ENCODE measurements around the gene ANXA6.
A peak's percentile ranks its signal among the peaks of the same experiment; 100 is the strongest.

The ANXA6 gene

GRCh38 chr5:151154931-151155774 is 2.4 kb downstream of the ANXA6 start:
- DNase-seq (ENCODE audit: low read depth in 2 of 2, low spot score in 1 of 2) = no peak

GRCh38 chr5:151153766-151154272 is 3.8 kb downstream of the ANXA6 start:
- no peak for DNase-seq (ENCODE audit: low read depth in 2 of 2, low spot score in 1 of 2)

DNA sequence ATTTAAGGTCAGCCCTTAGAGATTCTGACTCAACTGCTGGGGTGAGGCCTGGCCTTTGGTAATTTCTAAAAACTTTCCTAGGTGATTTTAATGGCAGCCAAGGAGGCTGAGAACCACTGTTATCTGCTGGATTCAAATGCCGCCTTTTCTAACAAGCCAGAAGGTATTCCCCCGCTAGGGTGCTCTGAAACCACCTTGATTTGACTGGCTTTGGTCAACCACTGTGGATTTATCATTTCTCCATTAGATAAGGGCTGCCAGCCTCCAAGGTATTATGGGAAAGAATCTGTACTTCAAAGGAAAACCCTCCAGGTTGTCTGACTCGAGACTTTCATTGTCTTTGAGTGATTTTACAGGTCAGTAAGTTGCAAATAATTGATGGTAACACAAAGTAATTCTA is 4.3 kb downstream of the ANXA6 start:
- no peak for DNase-seq (ENCODE audit: low read depth in 2 of 2, low spot score in 1 of 2)

DNA sequence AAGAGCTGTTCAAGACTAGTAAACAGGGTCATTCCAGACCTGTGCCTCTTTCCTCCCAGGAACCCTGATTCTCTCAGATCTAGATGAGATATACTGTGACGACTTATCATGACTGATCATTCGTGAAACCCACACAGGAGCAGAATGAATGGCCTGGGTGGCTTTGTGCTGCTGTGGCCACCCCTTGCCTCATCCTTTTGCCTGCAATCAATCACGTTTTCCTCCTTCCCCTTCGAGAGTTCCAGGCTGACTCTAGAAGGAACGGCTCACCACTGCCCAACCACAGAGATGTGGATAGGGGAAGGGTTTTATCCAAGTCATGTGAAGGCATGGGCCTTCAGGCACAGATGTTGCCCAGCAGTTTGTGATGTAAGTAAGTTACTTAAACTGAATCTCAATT is 5.8 kb downstream of the ANXA6 start:
- DNase-seq (ENCODE audit: low read depth in 2 of 2, low spot score in 1 of 2) = no peak

DNA sequence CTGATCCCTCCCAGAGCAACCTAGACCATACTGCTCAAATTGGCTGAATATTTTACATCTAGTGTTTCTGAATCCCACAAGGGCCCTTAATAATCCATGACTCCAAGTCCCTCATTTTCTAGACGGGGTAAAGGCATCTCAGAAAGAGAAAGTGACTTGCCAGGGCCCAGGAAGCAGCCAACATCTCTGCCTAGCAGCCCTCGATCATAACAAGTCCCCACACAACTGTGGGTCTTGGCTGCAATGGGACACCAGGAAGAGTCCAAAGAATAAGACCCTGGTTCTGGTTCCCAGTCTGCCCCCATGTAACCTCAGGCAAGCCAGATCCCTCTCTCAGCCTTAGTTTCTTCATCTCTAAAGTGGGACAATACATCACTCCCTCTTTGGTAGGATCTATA is 6.3 kb downstream of the ANXA6 start:
- DNase-seq (ENCODE audit: low read depth in 2 of 2, low spot score in 1 of 2) = no peak

DNA sequence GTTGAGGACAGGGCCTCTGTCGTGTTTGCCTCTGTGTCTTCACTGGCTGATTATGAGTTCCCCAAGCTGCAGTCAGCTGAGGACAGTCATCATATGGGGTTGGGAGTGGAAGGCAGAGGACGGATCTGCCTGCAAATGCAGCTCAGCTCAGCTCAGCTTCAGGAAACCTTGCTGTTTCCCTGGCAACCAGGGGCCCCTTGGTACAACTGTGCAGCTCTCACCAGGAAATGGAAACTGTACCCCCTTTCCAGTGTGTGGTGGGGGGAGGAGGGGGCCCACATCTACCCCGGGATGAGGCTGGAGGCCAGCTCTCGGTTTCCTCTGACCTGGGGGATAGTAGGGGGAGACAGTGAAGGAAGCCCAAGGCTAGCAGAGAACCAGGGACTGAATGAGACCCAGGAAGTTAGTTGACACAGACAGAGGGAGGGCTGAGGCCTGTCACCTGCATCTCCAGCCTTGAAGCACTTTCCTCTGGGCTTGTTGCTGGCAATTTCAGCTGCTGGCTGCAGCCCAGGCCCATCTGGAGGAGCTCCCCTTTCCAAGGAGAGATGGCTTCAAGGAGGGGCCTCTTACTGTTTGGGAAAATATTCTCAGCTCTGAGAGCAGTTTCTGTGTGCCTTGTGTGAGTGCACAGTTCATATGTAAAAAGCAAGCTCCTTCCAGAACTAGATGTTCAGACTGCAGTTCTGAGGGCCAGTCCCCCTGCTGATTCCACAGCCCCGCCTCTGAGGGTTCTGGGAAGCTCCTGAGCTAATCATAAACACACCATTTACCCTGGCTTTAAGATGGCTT is 6.9 kb downstream of the ANXA6 start:
- peak in 1 of 2 donors; percentile 36 for DNase-seq (ENCODE audit: low read depth in 2 of 2, low spot score in 1 of 2)

- no peak for DNase-seq (ENCODE audit: low read depth in 2 of 2, low spot score in 1 of 2)
These were observed 9.0 kb downstream of the ANXA6 start for GRCh38 chr5:151148583-151148982.

DNA sequence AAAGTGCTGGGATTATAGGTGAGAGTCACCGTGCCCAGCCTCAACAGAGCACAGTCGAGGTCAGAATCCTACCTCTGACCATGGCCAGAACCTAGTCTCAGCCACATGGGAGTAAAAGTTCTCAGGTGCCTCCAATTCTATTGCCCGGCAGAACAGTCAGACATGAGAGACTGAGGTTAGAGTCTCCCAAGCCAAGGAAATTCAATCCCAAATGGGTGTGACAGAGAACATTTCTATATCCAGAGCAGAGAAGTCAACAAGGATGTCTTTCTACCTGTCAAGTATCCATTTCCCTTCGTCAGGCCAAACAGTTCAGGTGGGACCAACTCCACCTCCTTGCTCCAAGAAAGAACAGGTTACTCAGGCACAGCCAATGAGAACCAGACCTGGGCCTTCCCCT is 10.5 kb downstream of the ANXA6 start:
- no peak for DNase-seq (ENCODE audit: low read depth in 2 of 2, low spot score in 1 of 2)

DNA sequence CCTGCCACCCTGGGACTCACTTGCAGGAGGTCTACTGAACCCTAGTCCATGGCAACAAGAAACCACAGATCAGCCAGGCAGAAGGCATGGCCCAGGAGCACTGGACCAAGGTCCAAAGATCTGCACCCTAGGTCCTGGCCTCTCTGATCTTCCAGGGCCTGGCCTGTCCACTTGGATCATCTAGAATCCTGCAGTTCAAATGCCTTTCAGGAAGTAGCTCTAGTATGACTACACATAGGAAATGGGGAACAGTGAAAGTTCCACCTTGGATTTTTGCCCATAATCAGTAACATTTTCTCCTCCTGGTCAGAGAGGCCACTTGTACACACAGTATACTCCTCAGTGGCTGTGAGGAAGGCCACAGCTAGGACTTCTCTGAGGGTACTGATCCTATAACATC is 11.5 kb downstream of the ANXA6 start:
- DNase-seq (ENCODE audit: low read depth in 2 of 2, low spot score in 1 of 2) = no peak

GRCh38 chr5:151144922-151145321 is 12.7 kb downstream of the ANXA6 start:
- DNase-seq (ENCODE audit: low read depth in 2 of 2, low spot score in 1 of 2) = no peak

DNA sequence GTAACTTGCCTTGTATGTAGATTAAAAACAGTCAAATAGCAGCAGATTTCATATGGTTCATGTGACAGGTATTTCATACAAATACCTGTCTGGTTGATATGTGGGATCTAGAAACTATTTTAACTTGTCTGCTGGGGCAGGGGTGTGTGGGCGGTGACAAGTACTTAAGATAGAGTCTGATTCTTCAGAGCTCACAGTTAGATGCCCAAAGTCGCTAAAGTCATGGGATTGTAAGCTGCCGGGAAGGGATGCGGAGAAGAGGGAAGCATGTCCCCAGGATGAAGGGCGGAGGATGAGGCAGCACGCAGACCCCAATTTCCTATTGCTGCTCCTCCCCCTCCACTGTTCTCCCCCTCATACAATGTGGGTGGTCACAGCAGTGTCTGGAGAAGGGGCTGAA is 13.3 kb downstream of the ANXA6 start:
- no peak for DNase-seq (ENCODE audit: low read depth in 2 of 2, low spot score in 1 of 2)

- no peak for DNase-seq (ENCODE audit: low read depth in 2 of 2, low spot score in 1 of 2)
These were observed 13.9 kb downstream of the ANXA6 start for GRCh38 chr5:151143645-151144044.

DNA sequence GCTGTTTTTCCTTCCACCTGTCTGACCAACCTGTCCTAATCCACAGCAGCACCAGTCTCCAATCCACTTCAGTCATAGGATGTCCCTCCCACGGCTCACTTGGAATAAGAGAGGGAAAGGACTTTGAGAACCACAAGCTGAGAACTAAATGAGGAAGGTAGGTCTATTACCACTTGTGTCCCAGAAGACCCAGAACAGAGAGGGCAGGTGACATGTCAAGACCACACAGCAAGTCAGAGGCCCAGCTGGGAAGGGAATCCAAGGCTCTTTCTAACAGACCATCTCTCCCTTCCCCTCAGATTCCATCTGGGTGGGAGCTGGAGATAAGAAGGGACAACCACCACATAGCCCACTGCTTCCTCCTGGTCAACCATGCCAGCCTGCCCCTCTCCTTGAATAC is 14.6 kb downstream of the ANXA6 start:
- DNase-seq (ENCODE audit: low read depth in 2 of 2, low spot score in 1 of 2) = no peak

- DNase-seq (ENCODE audit: low read depth in 2 of 2, low spot score in 1 of 2) = no peak
These were observed 16.0 kb downstream of the ANXA6 start for GRCh38 chr5:151141535-151141934.

DNA sequence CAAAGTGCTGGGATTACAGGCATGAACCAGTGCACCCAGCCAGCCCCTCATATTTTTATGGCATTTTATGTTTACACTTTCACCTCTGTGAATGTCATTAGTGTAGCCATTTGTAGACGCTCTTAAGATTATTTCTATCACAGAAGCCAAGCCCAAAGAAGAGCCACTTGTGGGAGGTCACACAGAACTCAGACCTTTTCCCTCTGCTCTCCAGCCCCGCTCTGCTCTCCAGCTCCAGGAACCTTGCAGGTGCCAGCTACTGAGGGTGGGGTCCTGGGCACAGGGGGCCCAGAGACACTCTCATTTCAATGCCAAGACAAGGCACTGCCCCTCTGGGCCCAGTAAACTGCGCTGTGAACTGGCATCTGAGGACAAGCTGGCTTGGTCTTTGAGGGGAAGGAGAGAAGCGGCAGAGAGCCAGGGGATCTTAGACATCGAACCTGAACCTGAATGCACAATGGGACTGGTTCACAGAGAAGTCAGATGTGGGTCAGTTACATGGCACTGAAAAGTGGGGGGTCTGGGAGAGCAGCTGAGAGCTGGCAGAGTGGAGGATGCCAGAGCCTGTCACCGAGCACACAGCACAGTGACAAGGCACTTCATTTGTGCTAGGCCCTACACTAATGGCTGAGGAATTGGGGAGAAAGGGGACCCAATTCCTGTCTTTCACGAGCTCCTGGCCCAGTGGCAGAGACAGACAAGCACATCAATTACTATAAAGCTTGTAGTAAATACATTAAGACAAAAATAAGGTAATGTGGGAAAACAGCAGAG is 16.7 kb downstream of the ANXA6 start:
- no peak for DNase-seq (ENCODE audit: low read depth in 2 of 2, low spot score in 1 of 2)

GRCh38 chr5:151139646-151140045 is 17.9 kb downstream of the ANXA6 start:
- no peak for DNase-seq (ENCODE audit: low read depth in 2 of 2, low spot score in 1 of 2)

DNA sequence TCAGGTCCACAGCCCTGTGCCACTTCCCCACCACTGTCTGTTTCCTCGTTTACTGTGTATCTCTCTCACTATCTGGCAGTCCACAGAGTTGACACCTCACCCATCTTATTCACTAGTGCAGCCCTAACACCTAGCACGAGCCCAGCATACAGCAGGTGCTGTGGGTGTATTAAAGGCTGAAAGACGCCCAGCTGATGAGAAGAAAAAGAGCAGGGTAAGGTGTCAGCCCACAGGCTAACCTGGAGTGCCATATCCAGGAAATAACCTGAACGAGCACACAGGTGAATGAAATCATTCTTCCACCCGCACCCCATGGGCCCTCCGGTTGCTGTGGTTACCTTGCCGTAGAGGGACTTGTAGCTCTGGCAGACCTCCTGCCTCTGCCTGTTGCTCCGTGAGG is 18.6 kb downstream of the ANXA6 start:
- DNase-seq (ENCODE audit: low read depth in 2 of 2, low spot score in 1 of 2) = no peak

GRCh38 chr5:151138114-151138513 is 19.5 kb downstream of the ANXA6 start:
- no peak for DNase-seq (ENCODE audit: low read depth in 2 of 2, low spot score in 1 of 2)

DNA sequence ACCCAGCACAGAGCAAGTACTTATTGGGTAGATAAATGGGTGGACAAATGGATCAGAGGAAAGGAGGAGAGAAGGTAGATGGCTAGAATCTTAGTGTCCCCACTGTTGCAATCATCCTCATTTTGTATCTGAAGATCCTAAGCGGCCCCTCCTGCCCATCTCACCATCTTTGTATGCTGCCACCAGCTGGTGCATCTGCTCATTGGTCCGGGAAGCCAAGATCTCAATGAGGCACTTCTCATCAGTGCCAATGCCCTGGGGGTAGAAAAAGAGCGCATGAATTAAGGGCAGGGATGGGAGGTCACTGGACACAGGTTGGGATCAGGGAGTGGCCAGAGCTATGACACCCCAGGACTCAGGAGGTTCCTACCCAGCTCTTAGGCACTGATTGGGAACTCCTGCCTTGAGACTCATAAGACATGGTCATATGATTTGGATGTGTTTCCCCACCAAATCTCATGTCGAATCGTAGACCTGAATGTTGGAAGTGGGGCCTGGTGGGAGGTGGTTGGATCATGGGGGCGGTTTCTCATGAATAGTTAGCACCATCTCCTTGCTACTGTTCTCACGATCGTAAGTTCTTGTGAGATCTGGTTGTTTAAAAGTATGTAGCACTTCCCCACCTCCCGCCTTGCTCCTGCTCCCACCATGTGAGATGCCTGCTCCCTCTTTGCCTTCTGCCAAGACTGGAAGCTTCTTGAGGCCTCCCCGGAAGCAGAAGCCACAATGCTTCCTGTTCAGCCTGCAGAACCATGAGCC is 20.3 kb downstream of the ANXA6 start:
- no peak for DNase-seq (ENCODE audit: low read depth in 2 of 2, low spot score in 1 of 2)

DNA sequence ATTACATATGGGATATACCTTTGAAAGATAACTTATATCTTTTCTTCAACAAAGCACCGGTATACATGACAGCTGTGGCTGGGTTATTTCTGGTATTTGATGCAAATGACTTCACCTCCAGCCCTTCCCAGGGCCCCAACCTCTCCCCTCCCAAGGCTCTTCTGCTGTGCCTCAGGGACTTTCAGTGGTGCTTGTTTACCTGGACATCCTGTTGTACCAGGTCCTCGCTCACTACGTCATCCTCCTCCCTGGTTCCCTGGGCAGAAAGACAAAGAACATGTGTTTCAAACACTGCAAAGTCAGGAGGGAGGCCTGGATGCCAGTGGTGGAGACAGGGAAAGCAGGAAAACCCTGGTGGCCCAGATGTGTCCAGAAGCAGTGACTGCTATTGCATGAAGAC is 23.4 kb downstream of the ANXA6 start:
- no peak for DNase-seq (ENCODE audit: low read depth in 2 of 2, low spot score in 1 of 2)

- DNase-seq (ENCODE audit: low read depth in 2 of 2, low spot score in 1 of 2) = no peak
These were observed 24.6 kb downstream of the ANXA6 start for GRCh38 chr5:151132963-151133362.
